Stimulated activated CD4-positive, alpha-beta T cell treated with anti-CD3 and anti-CD28 coated beads, Interleukin-1b, Interleukin-23, amount 100 ng/mL, for 48 hours (primary cell): ENCODE data around the gene SNX24.
"Not testable (repeated sequence)": the region's sequence is repeated elsewhere in the genome, so short reads cannot be mapped to it uniquely, and the experiment has no call there.

Experiments
- DNase-seq: peaks from one replicate; pipeline ENCODE4 v3.0.0-alpha.2; 2020

SNX24 gene

GRCh38 chr5:122874179-122874875, 28.9 kb downstream of the SNX24 start:
- DNase-seq: no peak

- no peak for DNase-seq
Observed at GRCh38 chr5:122877518-122877917, 32.1 kb downstream of the SNX24 start.

GRCh38 chr5:122879076-122879475, 33.7 kb downstream of the SNX24 start:
- DNase-seq: no peak

- no peak for DNase-seq
Observed at GRCh38 chr5:122880170-122880689, 34.8 kb downstream of the SNX24 start.

- DNase-seq: no peak
Observed at GRCh38 chr5:122880749-122881148, 35.3 kb downstream of the SNX24 start.

GRCh38 chr5:122882831-122883230, 37.4 kb downstream of the SNX24 start:
- peak; percentile 16 for DNase-seq

GRCh38 chr5:122885045-122885517, 39.7 kb downstream of the SNX24 start:
- no peak for DNase-seq

GRCh38 chr5:122885891-122886290, 40.5 kb downstream of the SNX24 start:
- no peak for DNase-seq

- no peak for DNase-seq
Observed at GRCh38 chr5:122895141-122895540, 49.7 kb downstream of the SNX24 start.

- no peak for DNase-seq
Observed at GRCh38 chr5:122896598-122897282, 51.3 kb downstream of the SNX24 start.

GRCh38 chr5:122897283-122897602, 51.8 kb downstream of the SNX24 start:
- DNase-seq: no peak

GRCh38 chr5:122901346-122901745, 55.9 kb downstream of the SNX24 start:
- DNase-seq: no peak

GRCh38 chr5:122902263-122902662, 56.9 kb downstream of the SNX24 start:
- no peak for DNase-seq

- no peak for DNase-seq
Observed at GRCh38 chr5:122906768-122907167, 61.4 kb downstream of the SNX24 start.

GRCh38 chr5:122907276-122907675, 61.9 kb downstream of the SNX24 start:
- DNase-seq: no peak

- no peak for DNase-seq
Observed at GRCh38 chr5:122908108-122908507, 62.7 kb downstream of the SNX24 start.

- no peak for DNase-seq
Observed at GRCh38 chr5:122908662-122909061, 63.2 kb downstream of the SNX24 start.

GRCh38 chr5:122909470-122910100, 64.2 kb downstream of the SNX24 start:
- no peak for DNase-seq

GRCh38 chr5:122913436-122913835, 68.0 kb downstream of the SNX24 start:
- DNase-seq: not testable (repeated sequence)

GRCh38 chr5:122915717-122916461, 70.5 kb downstream of the SNX24 start:
- DNase-seq: no peak

- no peak for DNase-seq
Observed at GRCh38 chr5:122916490-122916889, 71.1 kb downstream of the SNX24 start.

- no peak for DNase-seq
Observed at GRCh38 chr5:122919969-122920368, 74.6 kb downstream of the SNX24 start.

- DNase-seq: no peak
Observed at GRCh38 chr5:122921826-122922225, 76.4 kb downstream of the SNX24 start.
